Parathyroid adenoma (tissue), 2 donors: ENCODE measurements around the gene CAD.

Source experiments
- H2AFZ ChIP-seq: fragments of 300-600 bp; sonication (generic); one replicate; pipeline ENCODE4 v1.7.0; 2017; ENCODE audit warnings: antibody characterized with exemption, mild to moderate bottlenecking
- H3K27ac ChIP-seq: fragments of 300-600 bp; sonication (generic); one replicate; pipeline ENCODE4 v1.7.0; 2017
- H3K27me3 ChIP-seq: fragments of 300-600 bp; sonication (generic); one replicate; pipeline ENCODE4 v1.7.0; 2017; ENCODE audit warnings: low read length; ENCODE audit not compliant: control insufficient read depth, insufficient read depth
- H3K36me3 ChIP-seq: fragments of 300-600 bp; sonication (generic); one replicate; pipeline ENCODE4 v1.7.0; 2017; ENCODE audit warnings: low read length; ENCODE audit not compliant: control insufficient read depth, insufficient read depth
- H3K4me1 ChIP-seq: fragments of 300-600 bp; sonication (generic); one replicate; pipeline ENCODE4 v1.7.0; 2017; ENCODE audit warnings: control low read depth
- H3K4me2 ChIP-seq: fragments of 300-600 bp; sonication (generic); one replicate; pipeline ENCODE4 v1.7.0; 2017; ENCODE audit warnings: low read length
- H3K4me3 ChIP-seq: fragments of 300-600 bp; sonication (generic); one replicate; pipeline ENCODE4 v1.7.0; 2017; ENCODE audit warnings: low read depth, low read length
- H3K79me2 ChIP-seq: fragments of 300-600 bp; sonication (generic); one replicate; pipeline ENCODE4 v1.7.0; 2017; ENCODE audit warnings: control low read depth
- H3K9ac ChIP-seq: fragments of 300-600 bp; sonication (generic); one replicate; pipeline ENCODE4 v1.7.0; 2017; ENCODE audit warnings: mild to moderate bottlenecking
- H3K9me3 ChIP-seq: fragments of 300-600 bp; sonication (generic); one replicate; pipeline ENCODE4 v1.7.0; 2017; ENCODE audit warnings: low read length; ENCODE audit not compliant: control insufficient read depth
- TF ChIP-seq, protein P1 (sequence below): fragments of 300-600 bp; sonication (generic); IDR thresholded peaks from one replicate; pipeline ENCODE4 v1.7.0; 2017; ENCODE audit warnings: antibody characterized with exemption, mild to moderate bottlenecking
- donor health status: primary hyperparathyroidism.

Gene CAD

GRCh38 chr2:27281855-27282559 is 64.8 kb downstream of the CAD start, which contains the start of gene TRIM54:
Gene TRIM54, plus strand, starts transcription at chr2:27282429. Its CDS starts 303 bp downstream, at chr2:27282732.
- Histone ChIP-seq H3K27me3 (no peaks in the 10 kb centered on the region), H3K79me2 (no peaks in the 10 kb centered on the region), H2AFZ (no peak within 1 kb of the TSS), H3K4me1 (no peaks in the 10 kb centered on the region), H3K4me2 (no peak within 1 kb of the TSS), H3K36me3 (no peaks in the 10 kb centered on the region), H3K9ac (no peak within 1 kb of the TSS), H3K4me3 (no peak within 1 kb of the TSS), H3K9me3 (no peaks in the 10 kb centered on the region), H3K27ac (no peak within 1 kb of the TSS)
- TF ChIP-seq, protein P1, sequence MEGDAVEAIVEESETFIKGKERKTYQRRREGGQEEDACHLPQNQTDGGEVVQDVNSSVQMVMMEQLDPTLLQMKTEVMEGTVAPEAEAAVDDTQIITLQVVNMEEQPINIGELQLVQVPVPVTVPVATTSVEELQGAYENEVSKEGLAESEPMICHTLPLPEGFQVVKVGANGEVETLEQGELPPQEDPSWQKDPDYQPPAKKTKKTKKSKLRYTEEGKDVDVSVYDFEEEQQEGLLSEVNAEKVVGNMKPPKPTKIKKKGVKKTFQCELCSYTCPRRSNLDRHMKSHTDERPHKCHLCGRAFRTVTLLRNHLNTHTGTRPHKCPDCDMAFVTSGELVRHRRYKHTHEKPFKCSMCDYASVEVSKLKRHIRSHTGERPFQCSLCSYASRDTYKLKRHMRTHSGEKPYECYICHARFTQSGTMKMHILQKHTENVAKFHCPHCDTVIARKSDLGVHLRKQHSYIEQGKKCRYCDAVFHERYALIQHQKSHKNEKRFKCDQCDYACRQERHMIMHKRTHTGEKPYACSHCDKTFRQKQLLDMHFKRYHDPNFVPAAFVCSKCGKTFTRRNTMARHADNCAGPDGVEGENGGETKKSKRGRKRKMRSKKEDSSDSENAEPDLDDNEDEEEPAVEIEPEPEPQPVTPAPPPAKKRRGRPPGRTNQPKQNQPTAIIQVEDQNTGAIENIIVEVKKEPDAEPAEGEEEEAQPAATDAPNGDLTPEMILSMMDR = no peak

DNA sequence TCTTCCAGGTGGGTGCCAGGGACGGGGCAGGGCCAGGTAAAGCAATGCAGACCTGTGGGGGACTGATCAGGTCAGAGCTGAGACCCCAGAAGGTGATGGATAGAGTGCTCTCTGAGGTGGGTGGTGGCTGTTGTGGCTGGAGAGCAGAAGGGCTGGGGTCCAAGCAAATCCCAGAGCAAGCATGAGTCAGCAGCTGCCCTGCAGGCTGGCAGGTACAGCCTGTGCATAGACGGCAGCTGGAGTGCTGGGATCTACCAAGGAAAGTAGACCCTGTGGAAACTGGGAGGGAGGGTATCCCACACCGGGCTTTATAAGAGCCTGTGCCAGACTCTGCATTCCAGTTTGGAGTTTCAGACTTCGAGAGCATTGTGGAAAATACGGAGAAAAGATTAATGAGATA is 65.7 kb downstream of the CAD start:
- Histone ChIP-seq H2AFZ (no peak overlapping the region), H3K4me2 (no peak overlapping the region), H3K9ac (no peak overlapping the region), H3K79me2 (no peaks in the 10 kb centered on the region), H3K4me3 (no peak overlapping the region), H3K27ac (no peak overlapping the region), H3K4me1 (no peaks in the 10 kb centered on the region), H3K9me3 (no peaks in the 10 kb centered on the region), H3K27me3 (no peaks in the 10 kb centered on the region), H3K36me3 (no peaks in the 10 kb centered on the region)
- TF ChIP-seq, protein P1 = no peak

GRCh38 chr2:27284996-27285395 is 67.8 kb downstream of the CAD start:
- Histone ChIP-seq H3K4me1 (no peaks in the 10 kb centered on the region), H3K36me3 (no peaks in the 10 kb centered on the region), H3K9ac (no peak overlapping the region), H2AFZ (no peak overlapping the region), H3K9me3 (no peaks in the 10 kb centered on the region), H3K4me2 (no peak overlapping the region), H3K4me3 (no peak overlapping the region), H3K27me3 (no peaks in the 10 kb centered on the region), H3K79me2 (no peaks in the 10 kb centered on the region), H3K27ac (no peak overlapping the region)
- TF ChIP-seq, protein P1 = no peak

GRCh38 chr2:27285481-27285880 is 68.3 kb downstream of the CAD start:
- Histone ChIP-seq H3K79me2 (no peaks in the 10 kb centered on the region), H3K36me3 (no peaks in the 10 kb centered on the region), H3K27me3 (no peaks in the 10 kb centered on the region), H2AFZ (no peak overlapping the region), H3K4me1 (no peaks in the 10 kb centered on the region), H3K4me3 (no peak overlapping the region), H3K4me2 (no peak overlapping the region), H3K9me3 (no peaks in the 10 kb centered on the region), H3K27ac (no peak overlapping the region), H3K9ac (no peak overlapping the region)
- TF ChIP-seq, protein P1 = no peak

- no peak overlapping the region for H3K9ac ChIP-seq
- no peaks in the 10 kb centered on the region for H3K27me3 ChIP-seq
- TF ChIP-seq, protein P1 = no peak
- no peak overlapping the region for H3K4me2 ChIP-seq
- peaks cover 10% of the 10 kb centered on the region for H3K4me1 ChIP-seq
- no peak overlapping the region for H3K27ac ChIP-seq
- no peak overlapping the region for H2AFZ ChIP-seq
- H3K79me2 ChIP-seq = no peaks in the 10 kb centered on the region
- no peaks in the 10 kb centered on the region for H3K9me3 ChIP-seq
- H3K4me3 ChIP-seq = no peak overlapping the region
- no peaks in the 10 kb centered on the region for H3K36me3 ChIP-seq
Measured at GRCh38 chr2:27288610-27289009, 71.4 kb downstream of the CAD start.
